Smooth muscle cell (in vitro differentiated cells): ENCODE data around the gene OR2AK2. TPM values are rescaled to one million over a fixed set of nuclear protein-coding genes. Genes with fewer than 3 reads are reported as not detected.

Experiments used
- DNase-seq: peaks from one replicate; lab custom pipeline; 2025; ENCODE audit not compliant: unreplicated experiment; lab: John Stamatoyannopoulos, UW
- H2AFZ ChIP-seq: fragments of 200-600 bp; sonication (generic); 2 replicates; pipeline ENCODE4 v1.6.0; 2016; ENCODE audit warnings: antibody characterized with exemption, low read depth, mild to moderate bottlenecking
- H3F3A ChIP-seq: fragments of 200-600 bp; sonication (generic); 2 replicates; pipeline ENCODE4 v1.6.0; 2017; ENCODE audit warnings: antibody characterized with exemption, low read depth
- H3K27ac ChIP-seq: fragments of 200-600 bp; sonication (generic); 2 replicates; pipeline ENCODE4 v1.5.1; 2016; ENCODE audit warnings: low read depth, mild to moderate bottlenecking
- H3K27me3 ChIP-seq: fragments of 200-600 bp; sonication (generic); 2 replicates; pipeline ENCODE4 v1.6.1; 2016; ENCODE audit warnings: low read depth, mild to moderate bottlenecking
- H3K36me3 ChIP-seq: fragments of 200-600 bp; sonication (generic); 2 replicates; pipeline ENCODE4 v1.5.1; 2016; ENCODE audit warnings: low read depth
- H3K4me1 ChIP-seq: fragments of 200-600 bp; sonication (generic); 2 replicates; pipeline ENCODE4 v1.5.1; 2016; ENCODE audit warnings: low read depth
- H3K4me2 ChIP-seq: fragments of 200-600 bp; sonication (generic); 2 replicates; pipeline ENCODE4 v1.6.0; 2016; ENCODE audit warnings: mild to moderate bottlenecking
- H3K4me3 ChIP-seq: fragments of 200-600 bp; sonication (generic); 2 replicates; pipeline ENCODE4 v1.5.1; 2016; ENCODE audit warnings: mild to moderate bottlenecking
- H3K79me2 ChIP-seq: fragments of 200-600 bp; sonication (generic); 2 replicates; pipeline ENCODE4 v1.6.0; 2016; ENCODE audit warnings: low read depth, mild to moderate bottlenecking
- H3K9ac ChIP-seq: fragments of 200-600 bp; sonication (generic); 2 replicates; pipeline ENCODE4 v1.6.0; 2016; ENCODE audit warnings: low read depth
- H3K9me3 ChIP-seq: fragments of 200-600 bp; sonication (generic); replicated peaks from 2 replicates; pipeline ENCODE4 v1.5.1; 2016; ENCODE audit warnings: low read depth
- H4K20me1 ChIP-seq: fragments of 200-600 bp; sonication (generic); 2 replicates; pipeline ENCODE4 v1.6.0; 2016; ENCODE audit warnings: low read depth
- WGBS: methylation state at CpG from one replicate; pipeline ENCODE4 v1.1.7; 2016; ENCODE audit warnings: low lambda C conversion rate; 5-methylcytosine and 5-hydroxymethylcytosine counted together
- polyA plus RNA-seq: library from polyadenylated mRNA; unstranded; fragments of >200 nt; fragmentation: Nextera tagmentation; extraction: Ambion mirVana; gene quantifications from 2 replicates; pipeline ENCODE4 v1.2.1, GENCODE V29; 2016
- total RNA-seq: library from RNA; depleted of rRNA; stranded (reverse); fragments of >200 nt; gene quantifications from 2 replicates; pipeline ENCODE4 v1.2.3, GENCODE V29; 2014
- TF ChIP-seq, protein P1 (sequence below): fragments of 200-600 bp; sonication (generic); IDR thresholded peaks from 2 replicates; pipeline ENCODE4 v1.5.1; 2017; ENCODE audit warnings: borderline replicate concordance, mild to moderate bottlenecking, antibody characterized with exemption; ENCODE audit not compliant: insufficient read depth, poor library complexity, severe bottlenecking

The OR2AK2 gene, protein sequence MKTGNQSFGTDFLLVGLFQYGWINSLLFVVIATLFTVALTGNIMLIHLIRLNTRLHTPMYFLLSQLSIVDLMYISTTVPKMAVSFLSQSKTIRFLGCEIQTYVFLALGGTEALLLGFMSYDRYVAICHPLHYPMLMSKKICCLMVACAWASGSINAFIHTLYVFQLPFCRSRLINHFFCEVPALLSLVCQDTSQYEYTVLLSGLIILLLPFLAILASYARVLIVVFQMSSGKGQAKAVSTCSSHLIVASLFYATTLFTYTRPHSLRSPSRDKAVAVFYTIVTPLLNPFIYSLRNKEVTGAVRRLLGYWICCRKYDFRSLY
- not detected in 2 replicates for total RNA-seq
- polyA plus RNA-seq = not detected in 2 replicates

DNA sequence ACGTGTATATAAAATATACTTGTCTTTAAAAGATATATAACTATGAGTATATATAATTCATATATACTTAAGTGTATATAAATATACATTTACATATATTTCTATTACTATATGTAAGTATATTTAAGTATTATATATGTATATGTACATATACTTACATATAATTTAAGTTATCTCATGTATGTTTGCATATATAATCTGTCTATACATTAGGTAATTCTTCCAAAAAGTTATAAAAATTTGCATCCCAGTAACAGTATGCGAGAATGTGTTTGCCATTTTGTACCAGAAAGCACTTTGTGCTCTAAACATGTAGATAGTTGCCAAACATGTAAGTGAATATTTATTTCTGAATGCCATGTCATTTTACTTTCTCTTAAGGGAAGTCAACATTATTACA is at the start of gene OR2AK2:
Gene OR2AK2 (plus strand): TSS at position 301 of the 400 bp plus-strand sequence. CDS start 144 bp downstream, outside the sequence.
- 60% methylated on average over 2 of the region's 2 CpGs for WGBS
- H3K4me3 ChIP-seq = no peak within 1 kb of the TSS
- H3K36me3 ChIP-seq = no peaks in the 10 kb centered on the region
- H3K4me2 ChIP-seq = no peak within 1 kb of the TSS
- no peaks in the 10 kb centered on the region for H3K4me1 ChIP-seq
- no peak within 1 kb of the TSS for H3K9ac ChIP-seq
- peaks cover 6% of the 10 kb centered on the region for H3K9me3 ChIP-seq
- no peak within 1 kb of the TSS for H3K27ac ChIP-seq
- no peaks in the 10 kb centered on the region for H3F3A ChIP-seq
- no peaks in the 10 kb centered on the region for H3K79me2 ChIP-seq
- TF ChIP-seq, protein P1, sequence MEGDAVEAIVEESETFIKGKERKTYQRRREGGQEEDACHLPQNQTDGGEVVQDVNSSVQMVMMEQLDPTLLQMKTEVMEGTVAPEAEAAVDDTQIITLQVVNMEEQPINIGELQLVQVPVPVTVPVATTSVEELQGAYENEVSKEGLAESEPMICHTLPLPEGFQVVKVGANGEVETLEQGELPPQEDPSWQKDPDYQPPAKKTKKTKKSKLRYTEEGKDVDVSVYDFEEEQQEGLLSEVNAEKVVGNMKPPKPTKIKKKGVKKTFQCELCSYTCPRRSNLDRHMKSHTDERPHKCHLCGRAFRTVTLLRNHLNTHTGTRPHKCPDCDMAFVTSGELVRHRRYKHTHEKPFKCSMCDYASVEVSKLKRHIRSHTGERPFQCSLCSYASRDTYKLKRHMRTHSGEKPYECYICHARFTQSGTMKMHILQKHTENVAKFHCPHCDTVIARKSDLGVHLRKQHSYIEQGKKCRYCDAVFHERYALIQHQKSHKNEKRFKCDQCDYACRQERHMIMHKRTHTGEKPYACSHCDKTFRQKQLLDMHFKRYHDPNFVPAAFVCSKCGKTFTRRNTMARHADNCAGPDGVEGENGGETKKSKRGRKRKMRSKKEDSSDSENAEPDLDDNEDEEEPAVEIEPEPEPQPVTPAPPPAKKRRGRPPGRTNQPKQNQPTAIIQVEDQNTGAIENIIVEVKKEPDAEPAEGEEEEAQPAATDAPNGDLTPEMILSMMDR = no peak
- H3K27me3 ChIP-seq = no peaks in the 10 kb centered on the region
- H4K20me1 ChIP-seq = no peaks in the 10 kb centered on the region
- DNase-seq = no peak
- H2AFZ ChIP-seq = no peak within 1 kb of the TSS

DNA sequence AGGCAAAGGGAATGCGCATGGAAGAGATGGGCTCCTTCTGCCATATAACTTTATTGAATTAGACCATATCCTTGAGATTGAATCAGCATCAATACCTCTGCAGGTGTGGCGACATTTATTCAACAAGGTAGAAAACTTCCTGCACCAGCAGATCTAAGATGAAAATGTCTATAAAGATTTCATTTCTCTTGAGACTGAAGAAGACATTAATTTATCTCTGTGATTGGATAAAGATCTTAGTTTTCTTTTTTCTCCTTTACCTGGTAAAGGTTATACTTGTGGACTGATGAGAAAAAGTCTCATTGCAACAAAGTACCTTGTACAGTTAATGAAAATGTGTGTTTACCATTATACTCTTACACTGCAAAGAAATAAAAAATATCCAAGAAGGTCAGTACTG is 45.1 kb upstream of the OR2AK2 start, which contains the start of gene OR2T8:
Gene OR2T8 (plus strand): TSS at position 301 of the 400 bp plus-strand sequence. CDS start 766 bp downstream, outside the sequence.
- Histone ChIP-seq H3K4me3 (no peak within 1 kb of the TSS), H3K36me3 (no peaks in the 10 kb centered on the region), H2AFZ (no peak within 1 kb of the TSS), H3K27ac (no peak within 1 kb of the TSS), H4K20me1 (no peaks in the 10 kb centered on the region), H3K4me2 (no peak within 1 kb of the TSS), H3K9ac (no peak within 1 kb of the TSS), H3K4me1 (no peaks in the 10 kb centered on the region), H3F3A (no peaks in the 10 kb centered on the region), H3K9me3 (peaks cover 21% of the 10 kb centered on the region), H3K79me2 (no peaks in the 10 kb centered on the region), H3K27me3 (no peaks in the 10 kb centered on the region)
- TF ChIP-seq, protein P1 = no peak
- WGBS = 50% methylated on average over 2 of the region's 2 CpGs
- no peak for DNase-seq

DNA sequence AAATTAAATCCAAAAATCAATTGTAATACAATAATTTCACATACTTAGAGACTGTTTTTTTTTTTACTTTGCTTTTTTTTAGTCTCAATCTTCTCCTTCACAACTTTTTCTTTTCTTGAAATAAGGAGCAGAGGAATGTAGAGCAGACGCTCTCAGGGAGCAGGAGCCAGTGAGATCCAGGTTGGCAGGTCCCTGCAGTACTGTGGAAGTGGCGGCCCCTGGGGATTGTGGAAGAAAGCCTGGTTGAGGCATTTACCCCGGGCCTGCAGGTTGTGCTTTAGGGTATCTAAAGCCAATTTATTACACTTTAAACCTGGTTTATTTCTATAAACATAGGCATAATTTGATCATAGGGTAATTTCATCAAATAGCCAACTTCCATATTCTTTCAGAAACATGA is 41.1 kb upstream of the OR2AK2 start:
- TF ChIP-seq, protein P1 = no peak
- H2AFZ ChIP-seq = no peak overlapping the region
- no peak overlapping the region for H3K27ac ChIP-seq
- no peaks in the 10 kb centered on the region for H3K36me3 ChIP-seq
- H3K4me2 ChIP-seq = no peak overlapping the region
- H3K4me3 ChIP-seq = no peak overlapping the region
- H4K20me1 ChIP-seq = no peaks in the 10 kb centered on the region
- H3K9ac ChIP-seq = no peak overlapping the region
- H3K27me3 ChIP-seq = no peaks in the 10 kb centered on the region
- peaks cover 23% of the 10 kb centered on the region for H3K9me3 ChIP-seq
- no peaks in the 10 kb centered on the region for H3K4me1 ChIP-seq
- DNase-seq = no peak
- no peaks in the 10 kb centered on the region for H3K79me2 ChIP-seq
- WGBS = 72% methylated on average over 3 of the region's 3 CpGs
- no peaks in the 10 kb centered on the region for H3F3A ChIP-seq

DNA sequence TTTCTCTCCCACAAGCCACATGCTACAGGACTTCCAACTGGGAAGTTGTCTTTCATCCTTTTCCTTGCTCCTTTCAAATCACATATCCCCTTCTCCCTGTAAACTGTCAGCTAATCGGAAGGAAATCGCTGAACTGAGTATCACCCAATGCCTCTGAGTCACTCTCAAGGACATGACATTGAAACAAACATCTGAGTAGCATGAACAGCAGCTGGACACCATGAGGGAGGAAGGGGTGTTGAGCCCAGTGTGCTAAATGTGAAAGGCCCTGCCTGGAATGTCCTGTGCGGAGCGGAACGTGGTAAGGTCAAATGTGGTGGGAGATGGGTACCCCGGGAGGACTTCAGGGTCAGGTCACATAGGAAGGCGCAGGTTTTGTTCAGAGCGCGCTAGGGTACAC is 40.2 kb upstream of the OR2AK2 start, which contains the start of gene OR2AJ1:
Gene OR2AJ1 (plus strand): TSS at position 22 of the 400 bp plus-strand sequence. CDS start 8,880 bp downstream, outside the sequence.
- Histone ChIP-seq H2AFZ (no peak within 1 kb of the TSS), H3K27ac (no peak within 1 kb of the TSS), H3K79me2 (no peaks in the 10 kb centered on the region), H4K20me1 (no peaks in the 10 kb centered on the region), H3K4me2 (no peak within 1 kb of the TSS), H3K4me3 (no peak within 1 kb of the TSS), H3K9ac (no peak within 1 kb of the TSS), H3K27me3 (no peaks in the 10 kb centered on the region), H3F3A (no peaks in the 10 kb centered on the region), H3K9me3 (peaks cover 22% of the 10 kb centered on the region), H3K36me3 (no peaks in the 10 kb centered on the region), H3K4me1 (no peaks in the 10 kb centered on the region)
- TF ChIP-seq, protein P1 = no peak
- no peak for DNase-seq
- 85% methylated on average over 9 of the region's 9 CpGs for WGBS
